ES-I3 (cell line): ENCODE measurements around the gene R3HDM2.

Source experiments
- H3K36me3 ChIP-seq: 2 replicates; pipeline ENCODE4 v1.6.1; 2013; ENCODE audit warnings: mild to moderate bottlenecking, low read length, control low read depth, moderate library complexity; ENCODE audit not compliant: insufficient read depth
- H3K4me1 ChIP-seq: 2 replicates; pipeline ENCODE4 v1.6.1; 2013; ENCODE audit warnings: mild to moderate bottlenecking, control low read depth, low read length; ENCODE audit not compliant: insufficient read depth
- H3K9ac ChIP-seq: 2 replicates; pipeline ENCODE4 v1.6.1; 2013; ENCODE audit warnings: low read depth, mild to moderate bottlenecking, low read length, moderate library complexity
- H3K9me3 ChIP-seq: 2 replicates; pipeline ENCODE4 v1.6.1; 2013; ENCODE audit warnings: mild to moderate bottlenecking, low read length, moderate library complexity; ENCODE audit not compliant: control insufficient read depth, insufficient read depth

R3HDM2 gene

GRCh38 chr12:57461276-57461916 is 30.6 kb upstream of the R3HDM2 start:
- peaks cover 2% of the 10 kb centered on the region; the same call in 1 of the 2 replicates for H3K4me1 ChIP-seq
- no peaks in the 10 kb centered on the region for H3K9me3 ChIP-seq
- no peaks in the 10 kb centered on the region for H3K36me3 ChIP-seq
- H3K9ac ChIP-seq = peak overlapping the region; percentile 95

GRCh38 chr12:57460841-57461275 is 30.0 kb upstream of the R3HDM2 start:
- Histone ChIP-seq H3K9ac (peak overlapping the region; percentile 95), H3K9me3 (no peaks in the 10 kb centered on the region)

GRCh38 chr12:57460468-57460784 is 29.6 kb upstream of the R3HDM2 start:
- H3K36me3 ChIP-seq = no peaks in the 10 kb centered on the region
- peaks cover 2% of the 10 kb centered on the region; the same call in 1 of the 2 replicates for H3K4me1 ChIP-seq
- H3K9ac ChIP-seq = peak overlapping the region; percentile 95; the same call in 1 of the 2 replicates
- H3K9me3 ChIP-seq = no peaks in the 10 kb centered on the region

More at GRCh38 chr12:57460841-57461275, 30.0 kb upstream of the R3HDM2 start:
- Histone ChIP-seq H3K36me3 (no peaks in the 10 kb centered on the region), H3K4me1 (peaks cover 2% of the 10 kb centered on the region; the same call in 1 of the 2 replicates)

- H3K36me3 ChIP-seq = no peaks in the 10 kb centered on the region
- peak within 1 kb of the TSS; percentile 95 for H3K9ac ChIP-seq
- peaks cover 3% of the 10 kb centered on the region; the same call in 1 of the 2 replicates for H3K4me1 ChIP-seq
- no peaks in the 10 kb centered on the region for H3K9me3 ChIP-seq
These were observed 29.1 kb upstream of the R3HDM2 start, which contains the start of gene GLI1 for GRCh38 chr12:57459750-57460467. Gene GLI1 (plus strand): TSS chr12:57459785. CDS start chr12:57463692, 3,907 bp downstream.

GRCh38 chr12:57459055-57459749 is 28.4 kb upstream of the R3HDM2 start:
- Histone ChIP-seq H3K4me1 (peaks cover 9% of the 10 kb centered on the region; the same call in 1 of the 2 replicates), H3K36me3 (no peaks in the 10 kb centered on the region), H3K9me3 (no peaks in the 10 kb centered on the region), H3K9ac (peak overlapping the region; percentile 57)

GRCh38 chr12:57458665-57459054 is 27.8 kb upstream of the R3HDM2 start:
- Histone ChIP-seq H3K36me3 (no peaks in the 10 kb centered on the region), H3K4me1 (peaks cover 12% of the 10 kb centered on the region; the same call in 1 of the 2 replicates), H3K9me3 (no peaks in the 10 kb centered on the region), H3K9ac (peak overlapping the region; percentile 50)

- peaks cover 18% of the 10 kb centered on the region for H3K4me1 ChIP-seq
- H3K36me3 ChIP-seq = no peaks in the 10 kb centered on the region
- H3K9me3 ChIP-seq = no peaks in the 10 kb centered on the region
- H3K9ac ChIP-seq = peak overlapping the region; percentile 9; the same call in 1 of the 2 replicates
These were observed 26.1 kb upstream of the R3HDM2 start for GRCh38 chr12:57456737-57457490.

- H3K9me3 ChIP-seq = no peaks in the 10 kb centered on the region
- H3K9ac ChIP-seq = peak overlapping the region; percentile 56
- peaks cover 23% of the 10 kb centered on the region for H3K4me1 ChIP-seq
- no peaks in the 10 kb centered on the region for H3K36me3 ChIP-seq
These were observed 25.4 kb upstream of the R3HDM2 start for GRCh38 chr12:57456145-57456700.

- H3K4me1 ChIP-seq = peaks cover 23% of the 10 kb centered on the region
- H3K9ac ChIP-seq = peak overlapping the region; percentile 56
These were observed 24.7 kb upstream of the R3HDM2 start for GRCh38 chr12:57455374-57456144.

GRCh38 chr12:57454566-57455373 is 23.9 kb upstream of the R3HDM2 start, which contains the start of gene INHBE:
Gene INHBE (plus strand): TSS chr12:57455307. CDS start chr12:57455537, 230 bp downstream.
- Histone ChIP-seq H3K9me3 (no peaks in the 10 kb centered on the region), H3K4me1 (peaks cover 23% of the 10 kb centered on the region), H3K36me3 (no peaks in the 10 kb centered on the region), H3K9ac (peak within 1 kb of the TSS; percentile 56)

More at GRCh38 chr12:57455374-57456144, 24.7 kb upstream of the R3HDM2 start:
- no peaks in the 10 kb centered on the region for H3K36me3 ChIP-seq
- H3K9me3 ChIP-seq = no peaks in the 10 kb centered on the region

- Histone ChIP-seq H3K9me3 (no peaks in the 10 kb centered on the region), H3K4me1 (peaks cover 23% of the 10 kb centered on the region), H3K36me3 (no peaks in the 10 kb centered on the region), H3K9ac (peak overlapping the region; percentile 44; the same call in 1 of the 2 replicates)
These were observed 23.3 kb upstream of the R3HDM2 start for GRCh38 chr12:57454213-57454565.

GRCh38 chr12:57452937-57453509 is 22.2 kb upstream of the R3HDM2 start:
- Histone ChIP-seq H3K9ac (no peak overlapping the region), H3K4me1 (peaks cover 23% of the 10 kb centered on the region), H3K9me3 (no peaks in the 10 kb centered on the region), H3K36me3 (no peaks in the 10 kb centered on the region)
